Sigmoid colon (tissue), 7 donors: ENCODE results near the gene CLRN3. TPM values are rescaled to one million over a fixed set of nuclear protein-coding genes. Genes with fewer than 3 reads are reported as not detected.

Experiments
- DNase-seq: peaks from one replicate; pipeline ENCODE4 v3.0.0-alpha.2; 2019
- H3K27ac ChIP-seq, 4 donors: fragments of 200-600 bp; sonication (generic); one replicate each; pipeline ENCODE4 v1.5.1; 2016 to 2019; ENCODE audit warnings: mild to moderate bottlenecking in 1 of 4
- H3K27me3 ChIP-seq, 3 donors: fragments of 200-600 bp; sonication (generic); one replicate each; pipeline ENCODE4 v1.5.1; 2019; ENCODE audit warnings: mild to moderate bottlenecking in 1 of 3
- H3K36me3 ChIP-seq, 4 donors: fragments of 200-600 bp; sonication (generic); one replicate each; pipeline ENCODE4 v1.5.1; 2016 to 2019
- H3K4me1 ChIP-seq, 4 donors: fragments of 200-600 bp; sonication (generic); one replicate each; pipeline ENCODE4 v1.5.1; 2017 to 2019
- H3K4me3 ChIP-seq, 4 donors: fragments of 200-600 bp; sonication (generic); one replicate each; pipeline ENCODE4 v1.5.1; 2017 to 2019; ENCODE audit warnings: mild to moderate bottlenecking in 2 of 4, moderate library complexity in 1 of 4
- H3K9me3 ChIP-seq, 4 donors: fragments of 200-600 bp in 3 of 4; sonication (generic) in 3 of 4; one replicate each; pipeline versions ENCODE4 v1.5.1 to v1.6.1; 2013 to 2019
- CTCF ChIP-seq, 4 experiments: fragments of 450-650 bp in 3 of 4; fragments of 200-600 bp in 1 of 4; IDR thresholded peaks; one replicate each; pipeline ENCODE4 v1.5.1; 2016 to 2019; ENCODE audit warnings: antibody characterized with exemption in 4 of 4, mild to moderate bottlenecking in 3 of 4, moderate library complexity in 2 of 4
- EP300 ChIP-seq, 4 donors: sonication (generic); formaldehyde crosslinking; IDR thresholded peaks; one replicate each; pipeline ENCODE4 v1.6.1; 2017; ENCODE audit warnings: antibody characterized with exemption in 4 of 4
- POLR2A ChIP-seq, 2 donors: fragments of 450-650 bp; IDR thresholded peaks; one replicate each; pipeline ENCODE4 v1.6.1; 2016; ENCODE audit warnings: antibody characterized with exemption in 2 of 2, mild to moderate bottlenecking in 2 of 2, moderate library complexity in 2 of 2
- POLR2AphosphoS5 ChIP-seq, 4 donors: sonication (generic); formaldehyde crosslinking; IDR thresholded peaks; one replicate each; pipeline ENCODE4 v1.6.1; 2017; ENCODE audit warnings: antibody characterized with exemption in 4 of 4
- WGBS, 2 donors: extraction: QIAGEN DNeasy Blood & Tissue Kit; methylation state at CpG; one replicate each; pipeline ENCODE4 v1.1.7; 2013; 5-methylcytosine and 5-hydroxymethylcytosine counted together
- intact Hi-C: fragments of 100-400 bp; cut with DNase I; formaldehyde crosslinking; loops from one replicate; pipeline ENCODE4 v1.15.1; 2023
- polyA plus RNA-seq, 3 donors: library from polyadenylated mRNA; stranded (reverse); fragments of 200-250 nt; gene quantifications; one replicate each; pipeline ENCODE4 v1.2.3, GENCODE V29; 2013
- total RNA-seq, 4 donors: library from RNA; depleted of rRNA; stranded (reverse); fragments of >200 nt; gene quantifications; one replicate each; pipeline ENCODE4 v1.1.0, GENCODE V29; 2016
- donor health status: healthy with polysubstance abuse.
- donor health status: Bipolar disorder and iron deficiency.
- donor health status: healthy.

CLRN3 gene
- total and polyA plus RNA-seq, 7 donors: 37.8 to 88.9 (median 56.2) TPM; not detected in 4

GRCh38 chr10:127915324-127915723, 22.6 kb upstream of the CLRN3 start:
- 86 to 92% methylated on average over 4 of the region's 4 CpGs for WGBS, 2 donors
- TF ChIP-seq POLR2AphosphoS5 (IDR thresholded peaks at IDR 0.05) (no peak), CTCF (IDR thresholded peaks at IDR 0.05) (no peak), EP300 (IDR thresholded peaks at IDR 0.05) (no peak), POLR2A (IDR thresholded peaks at IDR 0.05) (no peak)
- no peaks in the 10 kb centered on the region for H3K36me3 ChIP-seq
- H3K27ac ChIP-seq: no peak overlapping the region
- H3K27me3 ChIP-seq: no peaks in the 10 kb centered on the region
- H3K4me1 ChIP-seq: peaks cover 0 to 12% (median 9%) of the 10 kb centered on the region in 4 donors
- H3K9me3 ChIP-seq: no peaks in the 10 kb centered on the region
- intact Hi-C loops: no loop called here
- DNase-seq: no peak
- no peak overlapping the region for H3K4me3 ChIP-seq

- intact Hi-C loops: no loop called here
These were observed 20.6 kb upstream of the CLRN3 start for GRCh38 chr10:127913368-127913759.

GRCh38 chr10:127912607-127913367, 20.0 kb upstream of the CLRN3 start:
- intact Hi-C loops: no loop called here
- H3K4me3 ChIP-seq: no peak overlapping the region
- H3K36me3 ChIP-seq: no peaks in the 10 kb centered on the region
- no peaks in the 10 kb centered on the region for H3K9me3 ChIP-seq
- WGBS, 2 donors: 94 to 95% methylated on average over 12 of the region's 12 CpGs
- TF ChIP-seq POLR2AphosphoS5 (IDR thresholded peaks at IDR 0.05) (no peak), POLR2A (IDR thresholded peaks at IDR 0.05) (no peak), EP300 (IDR thresholded peaks at IDR 0.05) (no peak), CTCF (IDR thresholded peaks at IDR 0.05) (no peak)
- peaks cover 0 to 5% (median 1%) of the 10 kb centered on the region in 4 donors for H3K4me1 ChIP-seq
- H3K27me3 ChIP-seq: peaks cover 0 to 9% (median 0%) of the 10 kb centered on the region in 3 donors
- no peak for DNase-seq
- no peak overlapping the region for H3K27ac ChIP-seq

More at GRCh38 chr10:127913368-127913759, 20.6 kb upstream of the CLRN3 start:
- 95 to 96% methylated on average over 8 of the region's 8 CpGs for WGBS, 2 donors
- H3K36me3 ChIP-seq: no peaks in the 10 kb centered on the region
- H3K27ac ChIP-seq: no peak overlapping the region
- peaks cover 0 to 3% (median 0%) of the 10 kb centered on the region in 3 donors for H3K27me3 ChIP-seq
- peaks cover 0 to 3% (median 0%) of the 10 kb centered on the region in 4 donors for H3K4me1 ChIP-seq
- TF ChIP-seq POLR2A (IDR thresholded peaks at IDR 0.05) (no peak), EP300 (IDR thresholded peaks at IDR 0.05) (no peak), POLR2AphosphoS5 (IDR thresholded peaks at IDR 0.05) (no peak)
- no peaks in the 10 kb centered on the region for H3K9me3 ChIP-seq
- no peak for DNase-seq
- H3K4me3 ChIP-seq: no peak overlapping the region

GRCh38 chr10:127911867-127912257, 19.1 kb upstream of the CLRN3 start:
- peaks cover 0 to 17% (median 7%) of the 10 kb centered on the region in 3 donors for H3K27me3 ChIP-seq
- H3K4me1 ChIP-seq: peaks cover 0 to 15% (median 10%) of the 10 kb centered on the region in 4 donors
- intact Hi-C loops: no loop called here
- H3K36me3 ChIP-seq: no peaks in the 10 kb centered on the region
- 96% methylated on average over 4 of the region's 4 CpGs for WGBS, 2 donors
- no peak overlapping the region for H3K4me3 ChIP-seq
- no peak for TF ChIP-seq POLR2AphosphoS5 (IDR thresholded peaks at IDR 0.05)
- TF ChIP-seq CTCF (IDR thresholded peaks at IDR 0.05): no peak
- TF ChIP-seq POLR2A (IDR thresholded peaks at IDR 0.05): no peak
- no peak for TF ChIP-seq EP300 (IDR thresholded peaks at IDR 0.05)
- H3K9me3 ChIP-seq: no peaks in the 10 kb centered on the region
- DNase-seq: no peak
- no peak overlapping the region for H3K27ac ChIP-seq

GRCh38 chr10:127911218-127911866, 18.6 kb upstream of the CLRN3 start:
- intact Hi-C loops: no loop called here
- H3K27me3 ChIP-seq: peaks cover 0 to 22% (median 7%) of the 10 kb centered on the region in 3 donors
- H3K4me3 ChIP-seq: no peak overlapping the region
- DNase-seq: no peak
- no peak overlapping the region for H3K27ac ChIP-seq
- H3K36me3 ChIP-seq: no peaks in the 10 kb centered on the region
- 78 to 88% methylated on average over 10 of the region's 10 CpGs for WGBS, 2 donors
- peaks cover 0 to 19% (median 13%) of the 10 kb centered on the region in 4 donors for H3K4me1 ChIP-seq
- TF ChIP-seq EP300 (IDR thresholded peaks at IDR 0.05) (no peak), CTCF (IDR thresholded peaks at IDR 0.05) (no peak), POLR2AphosphoS5 (IDR thresholded peaks at IDR 0.05) (no peak), POLR2A (IDR thresholded peaks at IDR 0.05) (no peak)
- no peaks in the 10 kb centered on the region for H3K9me3 ChIP-seq
